Measurements from ENCODE around the gene PTPRN2.

Gene PTPRN2

DNA sequence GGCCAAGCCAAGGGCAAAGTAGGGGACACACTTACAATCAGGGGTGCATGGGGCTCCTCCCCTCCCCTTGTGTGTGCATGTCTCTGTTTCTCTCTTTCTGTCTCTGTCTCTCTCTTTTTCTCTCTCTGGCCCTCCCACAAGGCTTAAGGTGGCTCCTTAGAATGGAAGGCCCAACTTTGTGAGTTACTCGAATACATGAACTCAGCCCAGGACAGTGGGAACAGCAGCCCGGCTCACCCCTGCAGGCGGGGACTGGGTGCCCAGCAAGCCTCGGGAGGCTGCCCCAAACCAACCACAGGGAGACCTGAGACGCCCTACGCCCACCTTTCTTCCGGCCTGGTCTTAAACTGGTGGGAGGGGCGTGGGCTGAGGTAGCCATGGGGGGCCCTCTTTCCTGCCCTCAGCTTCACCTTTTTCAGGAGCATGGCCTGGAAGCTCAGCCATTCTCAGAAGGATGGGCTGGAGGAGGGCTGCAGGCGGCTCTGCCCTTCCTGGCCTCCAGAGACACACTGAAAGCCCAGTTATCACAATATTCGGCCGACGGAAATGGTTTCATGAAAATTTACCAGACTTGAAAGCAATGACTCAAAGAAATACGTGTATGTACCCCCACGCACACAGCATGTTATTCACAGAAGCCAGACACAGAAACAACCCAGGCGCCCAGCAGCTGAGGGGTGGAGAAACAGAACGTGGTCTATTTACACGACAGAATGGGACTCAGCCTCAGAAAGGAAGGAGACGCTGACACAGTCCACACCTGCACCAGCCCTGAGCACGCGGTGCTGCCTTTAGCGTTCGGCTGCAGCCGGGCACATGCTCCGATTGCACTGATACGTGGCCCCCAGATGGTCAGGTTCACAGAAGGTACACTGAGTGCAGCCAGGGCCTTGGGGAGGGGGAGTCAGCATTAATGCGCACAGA lies 229.5 kb downstream of the PTPRN2 start:
- no peaks in the 10 kb centered on the region for H3K79me1 ChIP-seq (ENCODE audit: low read depth, low read length)
- H3K36me3 ChIP-seq (replicated peaks in 1 of 2; ENCODE audit: control insufficient read depth in 2 of 2, insufficient read depth in 2 of 2, low read length in 2 of 2) = no peaks in the 10 kb centered on the region
- H4K8ac ChIP-seq (ENCODE audit: low read depth, low read length) = no peak overlapping the region
- no peak overlapping the region for H3K9ac ChIP-seq (ENCODE audit: low read depth, low read length, poor library complexity)
- peak overlapping the region; percentile 27 for H3K18ac ChIP-seq (ENCODE audit: low read length)
- H2BK120ac ChIP-seq (ENCODE audit: low read depth, low read length) = no peak overlapping the region
- H3K14ac ChIP-seq (ENCODE audit: low read length) = no peak overlapping the region
- no peak overlapping the region for H2BK12ac ChIP-seq (ENCODE audit: low read length)
- H3K9me3 ChIP-seq (replicated peaks in 1 of 2; ENCODE audit: control insufficient read depth in 2 of 2, insufficient read depth in 1 of 2, low read depth in 1 of 2, low read length in 2 of 2) = peaks cover 0 to 9% of the 10 kb centered on the region in 2 donors
- no peak overlapping the region for H3K4me2 ChIP-seq (ENCODE audit: insufficient read depth, low read length, poor library complexity, severe bottlenecking)
- WGBS, 2 donors (ENCODE audit: extremely low coverage in 2 of 2, insufficient read length in 2 of 2, insufficient replicate concordance in 1 of 2) = no CpG with 5 or more reads among the region's 26 CpGs
- H2AK5ac ChIP-seq (ENCODE audit: low read depth, low read length) = peak overlapping the region; percentile 42
- no peak overlapping the region for H3K4ac ChIP-seq (ENCODE audit: low read length)
- no peak overlapping the region for H3K4me3 ChIP-seq (ENCODE audit: low read length in 2 of 2)
- H2AFZ ChIP-seq (ENCODE audit: low read length) = no peak overlapping the region
- H2BK5ac ChIP-seq (ENCODE audit: low read length) = no peak overlapping the region
- H3K27ac ChIP-seq (replicated peaks; ENCODE audit: low read length) = no peak overlapping the region
- no peaks in the 10 kb centered on the region for H3K27me3 ChIP-seq (ENCODE audit: control insufficient read depth in 3 of 3, insufficient read depth in 3 of 3, low read depth in 1 of 3, low read length in 3 of 3)
- no peak overlapping the region for H2BK15ac ChIP-seq (ENCODE audit: low read length)
- H3K4me1 ChIP-seq (ENCODE audit: control insufficient read depth in 2 of 2, insufficient read depth in 1 of 2, low read depth in 1 of 2, low read length in 2 of 2) = no peaks in the 10 kb centered on the region
- no peak overlapping the region for H3K23ac ChIP-seq (ENCODE audit: low read depth, low read length, poor library complexity)
- no peak overlapping the region for H4K91ac ChIP-seq (ENCODE audit: low read depth, low read length, poor library complexity)
- no peak for DNase-seq (ENCODE audit: low spot score)

DNA sequence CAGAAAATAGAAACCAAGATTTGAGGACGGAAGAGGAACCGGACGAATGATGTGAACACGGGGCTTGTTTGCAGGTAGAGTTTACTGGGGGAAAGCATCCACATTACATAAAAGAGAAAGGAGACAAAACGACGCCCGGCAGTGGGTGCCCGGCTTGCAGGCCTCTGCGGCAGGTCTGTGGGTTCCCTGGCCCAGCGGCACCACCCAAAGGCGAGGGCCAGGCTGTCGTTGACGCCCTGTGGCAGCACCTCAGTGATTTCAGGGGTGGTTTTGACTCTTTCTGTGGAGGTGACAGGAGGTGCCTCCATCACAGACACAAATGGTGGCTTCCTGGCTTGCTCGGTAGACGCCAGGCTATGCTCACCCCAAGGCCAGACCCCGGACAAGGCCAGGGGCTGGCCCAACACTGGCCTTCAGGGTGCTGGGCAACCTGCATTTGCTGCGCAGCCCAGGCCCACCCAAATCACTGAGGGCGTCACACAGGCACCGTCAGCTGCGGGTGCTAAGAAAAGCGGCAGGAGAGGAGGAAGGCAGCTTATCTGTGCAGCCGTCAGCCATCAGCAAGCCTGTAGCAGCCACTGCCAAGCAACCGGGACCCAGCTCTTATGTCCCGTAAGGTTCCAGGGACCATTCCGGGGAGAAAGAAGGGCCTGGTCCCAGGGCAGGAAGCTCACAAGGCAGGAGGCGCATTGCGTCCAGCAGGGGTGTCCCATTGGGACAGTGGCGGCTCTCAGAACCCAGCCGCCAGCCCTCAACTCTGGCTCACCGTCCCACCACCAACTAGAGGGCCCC lies 230.3 kb downstream of the PTPRN2 start:
- no peak overlapping the region for H3K4me2 ChIP-seq (ENCODE audit: insufficient read depth, low read length, poor library complexity, severe bottlenecking)
- H3K27me3 ChIP-seq (ENCODE audit: control insufficient read depth in 3 of 3, insufficient read depth in 3 of 3, low read depth in 1 of 3, low read length in 3 of 3) = peaks cover 0 to 8% (median 0%) of the 10 kb centered on the region in 3 experiments
- no peak overlapping the region for H3K27ac ChIP-seq (replicated peaks; ENCODE audit: low read length)
- no peak for DNase-seq (ENCODE audit: low spot score)
- no peak overlapping the region for H3K4ac ChIP-seq (ENCODE audit: low read length)
- no peak overlapping the region for H3K9ac ChIP-seq (ENCODE audit: low read depth, low read length, poor library complexity)
- no peak overlapping the region for H2BK15ac ChIP-seq (ENCODE audit: low read length)
- no peak overlapping the region for H4K91ac ChIP-seq (ENCODE audit: low read depth, low read length, poor library complexity)
- peaks cover 0 to 9% of the 10 kb centered on the region in 2 donors for H3K9me3 ChIP-seq (replicated peaks in 1 of 2; ENCODE audit: control insufficient read depth in 2 of 2, insufficient read depth in 1 of 2, low read depth in 1 of 2, low read length in 2 of 2)
- peak overlapping the region; percentile 77 for H3K23ac ChIP-seq (ENCODE audit: low read depth, low read length, poor library complexity)
- H2AK5ac ChIP-seq (ENCODE audit: low read depth, low read length) = no peak overlapping the region
- H3K4me3 ChIP-seq (ENCODE audit: low read length in 2 of 2) = no peak overlapping the region
- peak overlapping the region; percentile 80 for H2BK12ac ChIP-seq (ENCODE audit: low read length)
- H4K8ac ChIP-seq (ENCODE audit: low read depth, low read length) = no peak overlapping the region
- peaks cover 0 to under 1% of the 10 kb centered on the region in 2 donors for H3K4me1 ChIP-seq (ENCODE audit: control insufficient read depth in 2 of 2, insufficient read depth in 1 of 2, low read depth in 1 of 2, low read length in 2 of 2)
- no peak overlapping the region for H2AFZ ChIP-seq (ENCODE audit: low read length)
- WGBS, 2 donors (ENCODE audit: extremely low coverage in 2 of 2, insufficient read length in 2 of 2, insufficient replicate concordance in 1 of 2) = no CpG with 5 or more reads among the region's 30 CpGs
- peak overlapping the region; percentile 27 for H3K18ac ChIP-seq (ENCODE audit: low read length)
- H3K14ac ChIP-seq (ENCODE audit: low read length) = no peak overlapping the region
- H2BK5ac ChIP-seq (ENCODE audit: low read length) = peak overlapping the region; percentile 8
- no peak overlapping the region for H2BK120ac ChIP-seq (ENCODE audit: low read depth, low read length)
- H3K79me1 ChIP-seq (ENCODE audit: low read depth, low read length) = no peaks in the 10 kb centered on the region
- no peaks in the 10 kb centered on the region for H3K36me3 ChIP-seq (replicated peaks in 1 of 2; ENCODE audit: control insufficient read depth in 2 of 2, insufficient read depth in 2 of 2, low read length in 2 of 2)

DNA sequence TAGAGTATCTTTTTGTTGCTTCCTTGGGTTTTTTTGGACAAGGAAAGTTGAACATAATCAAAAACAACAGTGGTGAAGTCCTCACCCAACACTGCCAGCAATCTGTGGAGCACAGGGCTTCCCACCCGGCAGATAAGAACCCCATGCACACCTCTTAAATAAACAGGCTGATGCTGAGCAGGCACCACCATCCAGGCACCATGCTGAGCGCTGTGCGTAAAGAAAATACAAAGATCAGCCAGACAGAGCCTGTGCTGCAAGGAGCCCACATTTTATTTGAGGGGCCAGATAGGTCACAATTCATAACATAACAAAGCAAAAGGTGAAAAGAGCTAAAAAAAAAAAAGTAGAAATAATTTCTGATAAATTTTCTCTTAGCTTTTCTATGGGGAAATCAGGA lies 231.2 kb downstream of the PTPRN2 start:
- Histone ChIP-seq H3K27me3 (ENCODE audit: control insufficient read depth in 3 of 3, insufficient read depth in 3 of 3, low read depth in 1 of 3, low read length in 3 of 3) (peaks cover 0 to 12% (median 2%) of the 10 kb centered on the region in 3 experiments), H3K9ac (ENCODE audit: low read depth, low read length, poor library complexity) (no peak overlapping the region), H3K27ac (replicated peaks; ENCODE audit: low read length) (no peak overlapping the region), H4K8ac (ENCODE audit: low read depth, low read length) (no peak overlapping the region), H2BK15ac (ENCODE audit: low read length) (no peak overlapping the region), H3K4me1 (ENCODE audit: control insufficient read depth in 2 of 2, insufficient read depth in 1 of 2, low read depth in 1 of 2, low read length in 2 of 2) (peaks cover 0 to 2% of the 10 kb centered on the region in 2 donors), H3K23ac (ENCODE audit: low read depth, low read length, poor library complexity) (no peak overlapping the region), H2BK120ac (ENCODE audit: low read depth, low read length) (no peak overlapping the region), H2BK5ac (ENCODE audit: low read length) (no peak overlapping the region), H2BK12ac (ENCODE audit: low read length) (no peak overlapping the region), H3K18ac (ENCODE audit: low read length) (no peak overlapping the region), H3K9me3 (replicated peaks in 1 of 2; ENCODE audit: control insufficient read depth in 2 of 2, insufficient read depth in 1 of 2, low read depth in 1 of 2, low read length in 2 of 2) (peaks cover 0 to 9% of the 10 kb centered on the region in 2 donors), H2AFZ (ENCODE audit: low read length) (no peak overlapping the region), H3K4me3 (ENCODE audit: low read length in 2 of 2) (no peak overlapping the region), H3K36me3 (replicated peaks in 1 of 2; ENCODE audit: control insufficient read depth in 2 of 2, insufficient read depth in 2 of 2, low read length in 2 of 2) (no peaks in the 10 kb centered on the region), H3K79me1 (ENCODE audit: low read depth, low read length) (no peaks in the 10 kb centered on the region), H3K4ac (ENCODE audit: low read length) (no peak overlapping the region), H3K14ac (ENCODE audit: low read length) (no peak overlapping the region), H3K4me2 (ENCODE audit: insufficient read depth, low read length, poor library complexity, severe bottlenecking) (no peak overlapping the region), H4K91ac (ENCODE audit: low read depth, low read length, poor library complexity) (no peak overlapping the region), H2AK5ac (ENCODE audit: low read depth, low read length) (no peak overlapping the region)
- WGBS, 2 donors (ENCODE audit: extremely low coverage in 2 of 2, insufficient read length in 2 of 2, insufficient replicate concordance in 1 of 2) = no CpG with 5 or more reads among the region's 3 CpGs
- no peak for DNase-seq (ENCODE audit: low spot score)
